ENCODE data around the gene CHIA.

Gene CHIA

GRCh38 chr1:111290630-111291029, at the start of gene CHIA:
Gene CHIA, plus strand, starts transcription at chr1:111290851. Its CDS starts 19,617 bp downstream, at chr1:111310468.
- no peaks in the 10 kb centered on the region for H3K4me1 ChIP-seq (ENCODE audit: insufficient read depth, low read length, severe bottlenecking)
- no peak within 1 kb of the TSS for H3K9ac ChIP-seq (ENCODE audit: low read length)
- H3K4me3 ChIP-seq (ENCODE audit: low read depth, low read length, poor library complexity, severe bottlenecking): no peak within 1 kb of the TSS
- TF ChIP-seq EZH2 (IDR thresholded peaks at IDR 0.05; ENCODE audit: borderline replicate concordance, low read length): no peak
- TF ChIP-seq CTCF (IDR thresholded peaks at IDR 0.05; ENCODE audit: low read length): no peak
- no peaks in the 10 kb centered on the region for H3K9me2 ChIP-seq (ENCODE audit: low read depth, low read length)
- no peak within 1 kb of the TSS for H2AFZ ChIP-seq (ENCODE audit: low read length)
- H4K20me1 ChIP-seq (ENCODE audit: insufficient read depth, low read length): no peaks in the 10 kb centered on the region
- H3F3A ChIP-seq (ENCODE audit: insufficient read depth, low read length): no peaks in the 10 kb centered on the region
- no peak within 1 kb of the TSS for H3K27ac ChIP-seq (ENCODE audit: low read depth, low read length, poor library complexity, severe bottlenecking)
- H3K79me2 ChIP-seq (ENCODE audit: insufficient read depth, low read length): no peaks in the 10 kb centered on the region
- no peak within 1 kb of the TSS for H3K4me2 ChIP-seq (ENCODE audit: low read length)
- H3K9me3 ChIP-seq (ENCODE audit: low read length): no peaks in the 10 kb centered on the region
- no peaks in the 10 kb centered on the region for H3K36me3 ChIP-seq (ENCODE audit: insufficient read depth, low read length)
- no peaks in the 10 kb centered on the region; the same call in 1 of the 2 replicates for H3K27me3 ChIP-seq (ENCODE audit: insufficient read depth, low read length)

DNA sequence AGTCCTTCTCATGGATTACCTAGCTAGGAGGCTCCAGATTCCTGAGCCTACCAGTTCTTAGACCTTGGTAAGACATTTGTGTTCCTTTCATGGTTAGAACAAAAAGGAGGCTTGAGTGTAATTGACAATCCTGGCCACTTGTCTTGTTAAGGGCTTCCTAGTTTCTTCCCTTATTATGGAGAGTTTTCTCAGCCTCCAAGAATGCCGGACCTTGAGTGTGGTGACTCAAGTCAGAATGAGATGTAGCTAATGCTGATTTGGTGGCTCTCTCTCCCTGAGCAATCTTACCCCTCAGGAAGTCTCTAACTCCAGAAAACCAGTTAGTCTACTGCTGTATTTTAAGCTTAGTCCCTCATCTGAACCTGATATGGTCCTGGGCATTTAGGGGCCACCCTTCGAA, 48.9 kb upstream of the CHIA start:
- Histone ChIP-seq H3K9me2 (ENCODE audit: low read depth, low read length) (no peaks in the 10 kb centered on the region), H3K9me3 (ENCODE audit: low read length) (no peaks in the 10 kb centered on the region), H3F3A (ENCODE audit: insufficient read depth, low read length) (0 out of 2 replicates have a peak, but pooled peaks cover 3% of the 10 kb centered on the region), H3K4me2 (ENCODE audit: low read length) (no peak overlapping the region), H2AFZ (ENCODE audit: low read length) (no peak overlapping the region), H3K27me3 (ENCODE audit: insufficient read depth, low read length) (no peaks in the 10 kb centered on the region), H3K36me3 (ENCODE audit: insufficient read depth, low read length) (peaks cover 87% of the 10 kb centered on the region), H3K4me3 (ENCODE audit: low read depth, low read length, poor library complexity, severe bottlenecking) (no peak overlapping the region), H3K9ac (ENCODE audit: low read length) (no peak overlapping the region), H3K27ac (ENCODE audit: low read depth, low read length, poor library complexity, severe bottlenecking) (no peak overlapping the region), H4K20me1 (ENCODE audit: insufficient read depth, low read length) (no peaks in the 10 kb centered on the region), H3K4me1 (ENCODE audit: insufficient read depth, low read length, severe bottlenecking) (no peaks in the 10 kb centered on the region), H3K79me2 (ENCODE audit: insufficient read depth, low read length) (no peaks in the 10 kb centered on the region)
- no peak for TF ChIP-seq EZH2 (IDR thresholded peaks at IDR 0.05; ENCODE audit: borderline replicate concordance, low read length)

DNA sequence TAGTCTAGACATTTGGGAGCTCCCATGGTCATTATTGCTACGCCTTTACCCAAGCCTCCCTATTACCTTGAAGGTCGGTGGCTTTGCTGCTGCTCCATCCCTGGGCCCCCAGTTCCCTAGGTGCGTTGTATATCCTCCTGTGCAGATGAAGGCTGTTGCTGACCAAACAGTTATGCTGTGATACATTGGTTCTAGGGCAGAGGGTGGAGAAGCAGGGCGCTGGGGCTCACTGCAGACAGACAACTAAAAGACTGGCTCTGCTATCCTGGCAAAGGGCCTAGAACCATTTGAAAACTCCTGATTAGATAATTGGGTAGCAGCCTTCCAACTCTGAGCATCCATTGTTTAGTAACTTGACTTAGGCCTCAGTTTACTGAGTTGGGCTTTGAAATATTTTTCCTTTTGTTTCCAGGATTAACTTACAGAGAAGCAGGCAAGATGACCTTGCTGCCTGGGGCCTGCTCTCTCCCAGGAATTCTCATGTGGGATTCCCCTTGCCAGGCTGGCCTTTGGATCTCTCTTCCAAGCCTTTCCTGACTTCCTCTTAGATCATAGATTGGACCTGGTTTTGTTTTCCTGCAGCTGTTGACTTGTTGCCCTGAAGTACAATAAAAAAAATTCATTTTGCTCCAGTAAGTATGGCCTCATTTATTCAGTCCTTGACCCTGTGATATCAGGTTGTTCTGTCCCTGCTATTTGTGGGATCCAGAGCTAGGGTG, 47.7 kb upstream of the CHIA start:
- no peaks in the 10 kb centered on the region for H3K4me1 ChIP-seq (ENCODE audit: insufficient read depth, low read length, severe bottlenecking)
- H3K9me2 ChIP-seq (ENCODE audit: low read depth, low read length): no peaks in the 10 kb centered on the region
- no peak overlapping the region for H3K27ac ChIP-seq (ENCODE audit: low read depth, low read length, poor library complexity, severe bottlenecking)
- no peaks in the 10 kb centered on the region for H3K9me3 ChIP-seq (ENCODE audit: low read length)
- TF ChIP-seq CTCF (IDR thresholded peaks at IDR 0.05; ENCODE audit: low read length) (no peak), EZH2 (IDR thresholded peaks at IDR 0.05; ENCODE audit: borderline replicate concordance, low read length) (no peak)
- no peaks in the 10 kb centered on the region for H3K27me3 ChIP-seq (ENCODE audit: insufficient read depth, low read length)
- H3K4me2 ChIP-seq (ENCODE audit: low read length): no peak overlapping the region
- H2AFZ ChIP-seq (ENCODE audit: low read length): no peak overlapping the region
- peaks cover 75% of the 10 kb centered on the region for H3K36me3 ChIP-seq (ENCODE audit: insufficient read depth, low read length)
- H3K9ac ChIP-seq (ENCODE audit: low read length): no peak overlapping the region
- H3K4me3 ChIP-seq (ENCODE audit: low read depth, low read length, poor library complexity, severe bottlenecking): no peak overlapping the region
- no peaks in the 10 kb centered on the region for H3K79me2 ChIP-seq (ENCODE audit: insufficient read depth, low read length)
- 0 out of 2 replicates have a peak, but pooled peaks cover 3% of the 10 kb centered on the region for H3F3A ChIP-seq (ENCODE audit: insufficient read depth, low read length)
- H4K20me1 ChIP-seq (ENCODE audit: insufficient read depth, low read length): no peaks in the 10 kb centered on the region
